GM19324 (cell line): ENCODE results near the gene KDM4B.
"Not testable (repeated sequence)": the region's sequence is repeated elsewhere in the genome, so short reads cannot be mapped to it uniquely, and the experiment has no call there.

ENCODE experiments used
- ATAC-seq: cut with Tn5 transposase; IDR thresholded peaks from one replicate; pipeline ENCODE4 v1.9.1; 2021; ENCODE audit warnings: mild to moderate bottlenecking, moderate library complexity; ENCODE audit not compliant: unreplicated experiment, low FRiP score

Gene KDM4B

DNA sequence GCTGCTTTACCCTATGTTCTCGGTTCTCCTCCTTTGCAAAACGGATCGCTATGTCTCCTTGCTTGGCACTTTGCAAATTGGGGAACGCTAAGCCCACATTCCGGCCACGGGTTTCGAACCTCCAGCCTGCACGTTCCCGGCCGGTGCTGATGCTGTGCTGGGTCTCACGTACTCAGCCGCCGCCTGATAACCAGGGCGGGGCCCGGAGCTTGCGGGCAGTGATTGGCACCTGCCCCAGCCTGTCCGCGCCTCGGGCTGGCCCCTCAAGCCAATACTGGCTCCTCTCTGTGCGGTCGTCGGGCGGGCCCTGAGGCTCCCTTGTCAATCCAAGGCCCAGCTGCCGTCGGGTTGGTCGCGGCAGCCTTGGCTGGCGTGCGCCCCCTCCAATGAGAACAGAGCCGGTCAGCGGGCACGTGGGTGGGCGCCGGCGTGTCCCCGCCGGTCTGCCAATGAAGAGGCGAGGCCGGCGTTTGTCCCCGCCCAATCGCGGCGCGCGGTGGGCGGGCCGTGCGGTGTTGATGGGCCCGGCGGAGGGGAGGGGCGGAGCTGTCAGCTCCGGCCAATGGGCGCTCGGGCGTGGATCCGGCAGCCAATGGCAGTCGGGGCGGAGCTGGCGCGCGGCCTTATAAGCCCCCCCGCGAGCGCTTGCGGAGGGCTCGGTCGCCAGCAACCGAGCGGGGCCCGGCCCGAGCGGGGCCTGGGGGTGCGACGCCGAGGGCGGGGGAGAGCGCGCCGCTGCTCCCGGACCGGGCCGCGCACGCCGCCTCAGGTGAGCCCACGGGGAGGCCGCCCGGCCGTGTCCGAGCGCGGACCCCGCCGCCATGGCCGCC lies at the start of gene KDM4B:
Gene KDM4B, plus strand, starts transcription at position 652 of the 830 bp plus-strand sequence. CDS start 63,778 bp downstream, outside the sequence.
- ATAC-seq, result peak; percentile 94

DNA sequence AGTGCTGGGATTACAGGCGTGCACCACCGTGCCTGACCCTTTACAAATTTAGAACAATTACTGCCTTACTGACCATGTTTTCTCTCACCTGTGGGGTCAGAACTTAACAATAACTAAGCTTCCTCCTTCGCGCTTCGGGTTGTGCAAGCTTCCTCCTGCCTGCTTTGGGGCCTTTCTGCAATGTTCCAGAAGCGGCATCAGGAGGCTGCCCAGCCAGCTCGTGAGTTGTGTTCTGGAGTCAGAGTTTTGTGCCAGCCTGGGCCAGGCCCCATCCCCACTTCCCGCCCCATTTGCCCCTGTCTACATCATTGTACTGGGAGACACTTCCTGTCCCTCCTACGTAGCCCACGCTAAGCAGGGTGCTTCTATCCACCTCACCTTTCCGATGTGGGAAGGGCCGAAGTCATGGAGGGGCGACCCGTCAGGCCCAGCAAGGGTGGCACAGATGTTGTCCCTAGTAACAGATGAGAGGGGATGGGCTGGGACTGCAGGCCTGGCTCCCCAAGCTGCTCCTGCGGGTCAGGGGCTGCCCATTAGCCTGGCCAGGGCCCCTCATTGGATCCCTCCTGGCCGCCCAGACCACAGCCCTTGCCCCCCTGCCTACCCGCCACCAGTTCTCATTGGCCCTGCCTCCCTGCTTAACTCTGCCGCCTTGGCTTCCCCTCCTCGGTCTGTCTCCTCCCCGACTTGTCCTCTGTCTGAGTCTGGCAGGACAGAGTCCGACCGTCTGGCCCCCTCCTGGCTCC lies 46.2 kb upstream of the KDM4B start:
- no peak for ATAC-seq

DNA sequence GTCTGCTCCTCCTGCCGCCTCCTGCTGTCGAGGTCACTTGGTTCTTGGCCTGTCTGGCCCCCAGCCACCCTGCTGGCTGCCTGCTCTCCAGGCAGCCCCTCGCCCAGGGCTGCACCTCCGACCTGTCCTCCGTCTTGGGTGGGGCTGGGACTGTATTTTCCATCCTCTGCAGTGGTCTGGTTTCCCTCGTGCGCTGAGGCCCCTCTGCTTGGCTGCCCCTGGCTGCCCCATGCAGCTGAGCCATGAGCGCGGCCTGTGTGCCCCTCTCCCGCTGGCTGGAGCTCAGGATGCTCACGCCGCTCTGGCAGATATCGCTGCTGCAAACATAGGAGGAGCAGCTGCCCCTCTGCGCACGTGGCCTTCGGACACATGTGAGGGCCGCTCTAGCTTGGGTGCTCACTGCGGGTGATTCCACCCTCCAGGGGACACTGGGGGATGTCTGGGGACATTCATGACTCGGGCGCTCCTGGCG lies 45.6 kb upstream of the KDM4B start:
- no peak for ATAC-seq

- no peak for ATAC-seq
Observed at GRCh38 chr19:4929186-4929585, 39.7 kb upstream of the KDM4B start.

DNA sequence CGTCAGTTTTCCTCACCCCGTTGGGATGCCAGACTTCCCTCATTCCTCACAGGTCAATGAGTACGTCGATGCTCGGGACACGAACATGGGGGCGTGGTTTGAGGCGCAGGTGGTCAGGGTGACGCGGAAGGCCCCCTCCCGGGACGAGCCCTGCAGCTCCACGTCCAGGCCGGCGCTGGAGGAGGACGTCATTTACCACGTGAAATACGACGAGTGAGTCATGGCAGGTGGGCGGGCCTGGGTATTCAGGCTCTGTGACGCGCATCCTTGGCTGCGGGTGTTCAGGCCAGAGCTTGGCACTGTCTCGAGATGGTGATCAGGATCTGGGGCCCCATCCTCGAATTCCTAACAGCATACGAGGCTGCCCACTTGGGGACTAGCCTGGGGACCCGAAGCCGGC lies 38.2 kb upstream of the KDM4B start:
- no peak for ATAC-seq

DNA sequence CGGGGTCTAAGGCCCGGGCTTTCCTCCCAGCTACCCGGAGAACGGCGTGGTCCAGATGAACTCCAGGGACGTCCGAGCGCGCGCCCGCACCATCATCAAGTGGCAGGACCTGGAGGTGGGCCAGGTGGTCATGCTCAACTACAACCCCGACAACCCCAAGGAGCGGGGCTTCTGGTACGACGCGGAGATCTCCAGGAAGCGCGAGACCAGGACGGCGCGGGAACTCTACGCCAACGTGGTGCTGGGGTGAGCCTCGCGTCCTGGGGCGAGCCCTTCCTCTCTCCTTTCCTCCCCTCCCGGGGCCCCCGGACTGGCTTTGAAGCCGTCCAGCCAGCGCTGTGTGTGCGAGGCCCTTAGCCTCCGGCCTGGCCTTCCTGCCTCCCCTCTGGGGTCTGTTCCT lies 36.2 kb upstream of the KDM4B start:
- ATAC-seq, result no peak

- ATAC-seq, result no peak
Observed at GRCh38 chr19:4933528-4933927, 35.4 kb upstream of the KDM4B start.

DNA sequence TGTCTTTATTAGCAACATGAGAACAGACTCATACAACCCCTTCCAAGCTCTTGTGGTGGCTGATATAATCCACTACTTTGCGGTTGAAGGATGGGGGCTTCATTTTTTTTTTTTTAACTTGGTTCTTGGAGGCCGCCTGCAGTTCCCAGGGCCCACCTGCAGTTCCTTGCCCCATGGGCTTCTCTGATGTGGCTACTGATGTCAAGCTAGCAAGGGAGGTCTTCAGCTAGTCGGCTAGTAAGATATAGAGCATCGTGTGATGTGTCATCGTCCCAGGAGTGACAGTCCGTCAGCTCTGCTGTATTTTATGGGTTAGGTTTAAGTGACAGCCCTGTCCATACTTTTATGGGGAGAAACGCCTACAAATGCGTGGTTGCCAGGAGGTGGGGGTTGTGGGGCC lies 33.5 kb upstream of the KDM4B start:
- no peak for ATAC-seq

DNA sequence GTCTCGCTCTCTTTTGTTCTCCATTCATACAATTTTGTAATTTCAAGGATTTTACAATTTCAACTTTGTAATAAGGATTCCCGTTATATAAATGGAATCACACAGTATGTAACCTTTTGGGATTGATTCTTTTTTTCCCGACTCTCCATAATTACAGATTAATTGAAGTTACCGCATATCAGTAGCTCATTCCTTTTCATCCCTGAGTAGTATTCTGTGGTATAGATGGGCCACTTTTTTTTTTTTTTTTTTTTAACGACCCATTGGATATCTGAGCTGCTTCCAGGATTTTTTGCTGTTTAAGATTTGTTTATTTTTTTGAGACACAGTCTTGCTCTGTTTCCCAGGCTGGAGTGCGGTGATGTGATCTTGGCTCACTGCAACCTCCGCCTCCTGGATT lies 31.9 kb upstream of the KDM4B start:
- no peak for ATAC-seq

- ATAC-seq, result not testable (repeated sequence)
Observed at GRCh38 chr19:4938461-4938860, 30.5 kb upstream of the KDM4B start.

DNA sequence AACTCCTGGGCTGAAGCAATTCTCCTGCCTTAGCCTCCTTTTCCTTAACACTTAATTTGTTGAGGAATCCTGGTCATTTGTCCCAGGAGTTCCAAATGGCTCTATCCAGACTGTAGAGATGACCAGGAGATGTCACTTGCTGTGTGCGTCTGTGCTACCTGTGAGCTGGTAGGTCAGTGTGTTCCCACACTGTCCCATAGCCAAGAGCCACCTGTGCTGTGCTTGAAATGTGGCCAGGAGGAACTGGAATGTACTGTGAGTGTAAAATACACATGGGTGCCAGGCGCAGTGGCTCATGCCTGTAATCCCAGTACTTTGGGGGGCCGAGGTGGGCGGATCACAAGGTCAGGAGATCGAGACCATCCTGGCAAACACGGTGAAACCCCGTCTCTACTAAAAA lies 29.4 kb upstream of the KDM4B start:
- ATAC-seq, result no peak

GRCh38 chr19:4941638-4942169 lies 27.2 kb upstream of the KDM4B start:
- ATAC-seq, result not testable (repeated sequence)

- ATAC-seq, result not testable (repeated sequence)
Observed at GRCh38 chr19:4950650-4951049, 18.3 kb upstream of the KDM4B start.

DNA sequence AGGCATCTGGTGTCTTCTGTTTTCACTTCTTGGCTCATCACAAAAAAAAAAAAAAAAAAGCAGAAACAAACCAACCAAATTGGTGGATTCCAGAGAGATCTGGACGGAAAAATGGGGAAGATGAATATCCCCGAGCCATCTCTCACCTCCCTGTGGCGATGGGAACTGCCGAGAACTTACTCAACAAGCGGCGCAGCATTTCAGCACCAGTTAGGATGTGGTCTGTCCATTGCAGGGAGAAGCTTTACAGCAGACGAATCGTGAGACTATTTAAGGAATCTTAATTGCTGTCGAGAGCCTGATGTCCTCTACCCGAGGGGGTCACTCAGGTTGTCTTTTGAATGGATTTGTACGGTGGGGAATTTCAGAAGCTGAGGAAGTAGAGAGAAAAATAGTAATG lies 17.3 kb upstream of the KDM4B start:
- no peak for ATAC-seq

GRCh38 chr19:4952945-4953344 lies 16.0 kb upstream of the KDM4B start:
- no peak for ATAC-seq

GRCh38 chr19:4954320-4955149 lies 14.4 kb upstream of the KDM4B start:
- not testable (repeated sequence) for ATAC-seq

DNA sequence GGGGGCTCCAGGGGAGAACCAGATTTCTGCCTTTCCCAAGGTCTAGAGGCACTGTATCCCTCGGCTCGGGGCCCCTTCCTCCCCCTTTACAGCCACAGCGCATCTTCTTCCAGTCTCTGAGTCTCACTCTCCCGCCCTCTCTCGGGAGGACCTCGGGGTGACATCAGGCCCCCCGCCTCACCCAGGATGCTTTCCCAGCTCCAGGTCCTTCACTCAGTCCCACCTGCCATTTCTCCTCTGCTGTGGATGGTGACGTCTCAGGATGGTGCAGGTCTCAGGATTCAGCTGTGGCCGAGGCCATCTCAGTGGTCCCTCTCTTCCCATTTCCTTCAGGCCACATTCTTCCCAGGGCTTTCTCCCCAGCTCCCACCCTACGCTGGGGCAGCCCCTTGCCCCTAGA lies 13.6 kb upstream of the KDM4B start:
- no peak for ATAC-seq

- ATAC-seq, result no peak
Observed at GRCh38 chr19:4957981-4958380, 10.9 kb upstream of the KDM4B start.

DNA sequence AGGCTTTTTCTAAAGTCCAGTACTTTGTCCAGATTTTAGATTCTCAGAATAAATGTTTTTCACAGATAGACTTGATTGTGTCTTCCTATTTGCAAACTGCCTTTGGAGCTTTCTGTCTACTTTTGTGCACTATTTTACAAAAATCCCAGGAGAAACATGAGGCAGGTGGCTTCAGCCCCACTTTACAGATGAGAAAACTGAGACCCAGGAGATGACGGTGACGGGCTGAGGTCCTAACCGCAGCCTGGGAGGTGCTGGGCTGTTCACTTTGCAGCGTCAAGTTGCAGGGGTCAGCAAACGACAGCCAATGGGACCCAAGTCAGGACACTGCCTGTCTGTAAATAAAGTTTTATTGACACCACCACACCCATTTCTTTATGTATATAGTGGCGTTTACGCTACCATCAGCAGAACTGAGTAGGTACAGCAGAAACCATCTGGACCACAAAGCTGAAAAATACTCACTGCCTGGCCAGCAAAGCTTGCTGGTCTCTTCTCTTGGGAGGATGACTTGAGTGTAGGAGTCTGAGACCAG lies 6.8 kb upstream of the KDM4B start:
- ATAC-seq, result no peak

DNA sequence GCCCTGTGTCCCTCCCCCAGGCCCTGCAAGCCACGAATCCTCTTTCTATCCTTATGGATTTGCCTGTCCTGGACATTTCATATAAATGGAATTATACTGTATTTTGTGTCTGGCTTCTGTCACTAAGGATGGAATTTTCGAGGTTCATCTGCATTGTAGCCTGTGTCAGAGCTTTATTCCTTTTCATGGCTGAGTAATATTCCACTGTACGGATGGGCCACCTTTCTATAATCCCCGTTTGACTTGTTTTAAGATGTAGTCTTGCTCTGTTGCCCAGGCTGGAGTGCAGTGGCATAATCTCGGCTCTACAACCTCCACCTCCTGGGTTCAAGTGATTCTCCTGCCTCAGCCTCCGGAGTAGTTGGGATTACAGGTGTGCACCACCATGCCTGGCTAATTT lies 3.9 kb upstream of the KDM4B start:
- ATAC-seq, result no peak
